HL-60 (cell line): ENCODE data around the gene PPL.

Experiments
- TF ChIP-seq, protein P1 (sequence below): IDR thresholded peaks from one replicate; pipeline ENCODE4 v1.5.1; 2011; ENCODE audit warnings: low read length, control low read depth, inconsistent platforms; ENCODE audit not compliant: insufficient read depth
- TF ChIP-seq, protein P2 (sequence below): IDR thresholded peaks from 2 replicates; pipeline ENCODE4 v1.6.1; 2012; ENCODE audit warnings: low read depth; ENCODE audit not compliant: insufficient replicate concordance

DNA sequence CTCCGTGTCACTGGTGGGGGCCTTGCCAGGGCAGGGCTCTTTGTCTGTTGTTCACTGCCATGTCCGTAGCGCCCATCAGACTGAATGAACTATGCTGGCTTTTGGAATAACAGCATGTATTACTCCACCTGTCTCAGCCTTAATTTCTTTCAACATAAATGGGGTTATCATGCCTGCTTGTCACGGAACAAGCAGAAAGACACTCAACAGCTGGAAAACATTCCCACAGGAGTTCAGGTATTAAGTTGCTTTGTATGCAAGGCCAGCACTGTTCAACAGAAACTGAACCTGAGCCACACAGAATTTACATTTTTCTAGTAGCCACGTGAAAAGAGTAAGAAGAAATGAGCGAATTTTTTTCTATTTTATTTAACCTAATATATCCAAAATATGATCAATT, 13.1 kb downstream of the PPL start:
- TF ChIP-seq, protein P1, sequence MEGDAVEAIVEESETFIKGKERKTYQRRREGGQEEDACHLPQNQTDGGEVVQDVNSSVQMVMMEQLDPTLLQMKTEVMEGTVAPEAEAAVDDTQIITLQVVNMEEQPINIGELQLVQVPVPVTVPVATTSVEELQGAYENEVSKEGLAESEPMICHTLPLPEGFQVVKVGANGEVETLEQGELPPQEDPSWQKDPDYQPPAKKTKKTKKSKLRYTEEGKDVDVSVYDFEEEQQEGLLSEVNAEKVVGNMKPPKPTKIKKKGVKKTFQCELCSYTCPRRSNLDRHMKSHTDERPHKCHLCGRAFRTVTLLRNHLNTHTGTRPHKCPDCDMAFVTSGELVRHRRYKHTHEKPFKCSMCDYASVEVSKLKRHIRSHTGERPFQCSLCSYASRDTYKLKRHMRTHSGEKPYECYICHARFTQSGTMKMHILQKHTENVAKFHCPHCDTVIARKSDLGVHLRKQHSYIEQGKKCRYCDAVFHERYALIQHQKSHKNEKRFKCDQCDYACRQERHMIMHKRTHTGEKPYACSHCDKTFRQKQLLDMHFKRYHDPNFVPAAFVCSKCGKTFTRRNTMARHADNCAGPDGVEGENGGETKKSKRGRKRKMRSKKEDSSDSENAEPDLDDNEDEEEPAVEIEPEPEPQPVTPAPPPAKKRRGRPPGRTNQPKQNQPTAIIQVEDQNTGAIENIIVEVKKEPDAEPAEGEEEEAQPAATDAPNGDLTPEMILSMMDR = no peak
- TF ChIP-seq, protein P2, sequence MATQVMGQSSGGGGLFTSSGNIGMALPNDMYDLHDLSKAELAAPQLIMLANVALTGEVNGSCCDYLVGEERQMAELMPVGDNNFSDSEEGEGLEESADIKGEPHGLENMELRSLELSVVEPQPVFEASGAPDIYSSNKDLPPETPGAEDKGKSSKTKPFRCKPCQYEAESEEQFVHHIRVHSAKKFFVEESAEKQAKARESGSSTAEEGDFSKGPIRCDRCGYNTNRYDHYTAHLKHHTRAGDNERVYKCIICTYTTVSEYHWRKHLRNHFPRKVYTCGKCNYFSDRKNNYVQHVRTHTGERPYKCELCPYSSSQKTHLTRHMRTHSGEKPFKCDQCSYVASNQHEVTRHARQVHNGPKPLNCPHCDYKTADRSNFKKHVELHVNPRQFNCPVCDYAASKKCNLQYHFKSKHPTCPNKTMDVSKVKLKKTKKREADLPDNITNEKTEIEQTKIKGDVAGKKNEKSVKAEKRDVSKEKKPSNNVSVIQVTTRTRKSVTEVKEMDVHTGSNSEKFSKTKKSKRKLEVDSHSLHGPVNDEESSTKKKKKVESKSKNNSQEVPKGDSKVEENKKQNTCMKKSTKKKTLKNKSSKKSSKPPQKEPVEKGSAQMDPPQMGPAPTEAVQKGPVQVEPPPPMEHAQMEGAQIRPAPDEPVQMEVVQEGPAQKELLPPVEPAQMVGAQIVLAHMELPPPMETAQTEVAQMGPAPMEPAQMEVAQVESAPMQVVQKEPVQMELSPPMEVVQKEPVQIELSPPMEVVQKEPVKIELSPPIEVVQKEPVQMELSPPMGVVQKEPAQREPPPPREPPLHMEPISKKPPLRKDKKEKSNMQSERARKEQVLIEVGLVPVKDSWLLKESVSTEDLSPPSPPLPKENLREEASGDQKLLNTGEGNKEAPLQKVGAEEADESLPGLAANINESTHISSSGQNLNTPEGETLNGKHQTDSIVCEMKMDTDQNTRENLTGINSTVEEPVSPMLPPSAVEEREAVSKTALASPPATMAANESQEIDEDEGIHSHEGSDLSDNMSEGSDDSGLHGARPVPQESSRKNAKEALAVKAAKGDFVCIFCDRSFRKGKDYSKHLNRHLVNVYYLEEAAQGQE = no peak
